Measurements from ENCODE around the gene TIMP2. TPM values are rescaled to one million over a fixed set of nuclear protein-coding genes. Genes with fewer than 3 reads are reported as not detected.

The TIMP2 gene
- total and polyA plus RNA-seq, 2 donors (not counting 3 experiments of a cell fraction or from before 2014, with no cell fraction given) = 138 to 318 TPM

- no peaks in the 10 kb centered on the region for H3K9me3 ChIP-seq (replicated peaks; ENCODE audit: control insufficient read depth, insufficient read depth, low read length)
- H3K27ac ChIP-seq (ENCODE audit: insufficient read depth, low read depth, low read length) = no peak overlapping the region
- BruUV-seq (replicated peaks) = no TSS peak
- TF ChIP-seq GATA2 (IDR thresholded peaks at IDR 0.05; ENCODE audit: insufficient read depth, insufficient read length, low read depth, low read length) = no peak
- no peak for TF ChIP-seq POLR2A (IDR thresholded peaks at IDR 0.05; ENCODE audit: low read depth, low read length)
- TF ChIP-seq CTCF (IDR thresholded peaks at IDR 0.05; ENCODE audit: extremely low read depth in 1 of 2, insufficient read depth in 1 of 2, low read depth in 1 of 2, low read length in 2 of 2) = no peak
- TF ChIP-seq EZH2 (IDR thresholded peaks at IDR 0.05; ENCODE audit: borderline replicate concordance, low read depth, low read length, severe bottlenecking) = no peak
- TF ChIP-seq MAX (IDR thresholded peaks at IDR 0.05; ENCODE audit: insufficient read depth, insufficient read length) = no peak
- TF ChIP-seq MYC (IDR thresholded peaks at IDR 0.05; ENCODE audit: low read depth, low read length) = no peak
- TF ChIP-seq POLR2AphosphoS5 (IDR thresholded peaks at IDR 0.05; ENCODE audit: insufficient read depth, low read depth, low read length) = no peak
- no peak for TF ChIP-seq FOS (IDR thresholded peaks at IDR 0.05; ENCODE audit: borderline replicate concordance, insufficient read depth, low read length)
- TF ChIP-seq JUN (IDR thresholded peaks at IDR 0.05; ENCODE audit: borderline replicate concordance, insufficient read depth, insufficient read length, low read depth) = no peak
- no peaks in the 10 kb centered on the region for H3K9me1 ChIP-seq (replicated peaks; ENCODE audit: control insufficient read depth, extremely low read depth, insufficient read depth, low read length)
- ChIA-PET POLR2A (no interaction called here), CTCF (interaction anchor here (1.1 to 1.2 kb wide), 2 partner anchors 10 to 332 kb away, joined by 3 to 5 read pairs; no protein-coding TSS in a partner anchor)
- dilution Hi-C loops (cut with MboI; ENCODE audit: extremely low pct_ligation_motif_present, low sequenced_read_pairs) (no loop called here), intact Hi-C loops (cut with micrococcal nuclease) (no loop called here)
- H3K4me1 ChIP-seq (ENCODE audit: control insufficient read depth, extremely low read depth, insufficient read depth, low read length) = peaks cover 4% of the 10 kb centered on the region
- no peak overlapping the region for H3K4me2 ChIP-seq (ENCODE audit: insufficient read depth, low read length)
- DNase-seq (ENCODE audit: low read depth, low spot score) (no peak), FAIRE-seq (no peak)
- H4K20me1 ChIP-seq (replicated peaks; ENCODE audit: control insufficient read depth, extremely low read depth, insufficient read depth, low read length) = no peaks in the 10 kb centered on the region
- no peak overlapping the region for H3K9ac ChIP-seq (replicated peaks; ENCODE audit: extremely low read depth, insufficient read depth, low read length)
- H3K4me3 ChIP-seq (replicated peaks in 1 of 3; ENCODE audit: insufficient read depth in 1 of 3, low read depth in 1 of 3, low read length in 3 of 3) = no peak overlapping the region
- no peaks in the 10 kb centered on the region for H3K27me3 ChIP-seq (ENCODE audit: control insufficient read depth in 2 of 2, insufficient read depth in 2 of 2, low read length in 2 of 2)
- no peak overlapping the region for H2AFZ ChIP-seq (ENCODE audit: low read depth, low read length)
- peaks cover 9% of the 10 kb centered on the region for H3K79me2 ChIP-seq (ENCODE audit: control insufficient read depth, insufficient read depth, low read length)
- peaks cover 21 to 34% of the 10 kb centered on the region in 2 experiments for H3K36me3 ChIP-seq (ENCODE audit: control insufficient read depth in 2 of 2, extremely low read depth in 1 of 2, insufficient read depth in 2 of 2, low read length in 2 of 2)
Observed at GRCh38 chr17:78829477-78829876, 95.7 kb downstream of the TIMP2 start.
